ENCODE results near the gene VN1R4. TPM values are rescaled to one million over a fixed set of nuclear protein-coding genes. Genes with fewer than 3 reads are reported as not detected.
"Not testable (repeated sequence)": the region's sequence is repeated elsewhere in the genome, so short reads cannot be mapped to it uniquely, and the experiment has no call there.

VN1R4 gene
- polyA plus RNA-seq, 1 experiment, result not detected

- TF ChIP-seq CTCF (IDR thresholded peaks at IDR 0.05; ENCODE audit: insufficient read depth, low read depth, low read length), result 0 out of 2 replicates have a peak, but pooled peaks have one; percentile 1
- H3K36me3 ChIP-seq (ENCODE audit: control insufficient read depth, insufficient read depth, low read length); DNase-seq (ENCODE audit: low read depth); H3K27me3 ChIP-seq (ENCODE audit: control insufficient read depth, insufficient read depth, low read length); H3K4me3 ChIP-seq (ENCODE audit: low read depth, low read length); POLR2A ChIA-PET; CTCF ChIA-PET: not testable (repeated sequence)
Observed at GRCh38 chr19:53257715-53258342, 9.7 kb downstream of the VN1R4 start, which contains the start of gene VN1R2. VN1R2 (plus strand) TSS chr19:53258292; CDS start chr19:53258376, 84 bp downstream.

- Histone ChIP-seq H3K36me3 (ENCODE audit: control insufficient read depth, insufficient read depth, low read length) (peaks cover 3% of the 10 kb centered on the region; the same call in 1 of the 2 replicates), H3K27me3 (ENCODE audit: control insufficient read depth, insufficient read depth, low read length) (no peaks in the 10 kb centered on the region), H3K4me3 (ENCODE audit: low read depth, low read length) (peak within 1 kb of the TSS; percentile 92)
- DNase-seq (ENCODE audit: low read depth), result peak; percentile 22
- ChIA-PET CTCF (no interaction called here), POLR2A (no interaction called here)
- no peak for TF ChIP-seq CTCF (IDR thresholded peaks at IDR 0.05; ENCODE audit: insufficient read depth, low read depth, low read length)
Observed at GRCh38 chr19:53254411-53255341, 12.8 kb downstream of the VN1R4 start, which contains the start of gene ZNF677. ZNF677 (minus strand) TSS chr19:53254873; CDS start chr19:53251550, 3,323 bp downstream.

- no peak for TF ChIP-seq CTCF (IDR thresholded peaks at IDR 0.05; ENCODE audit: insufficient read depth, low read depth, low read length)
- ChIA-PET CTCF (no interaction called here), POLR2A (no interaction called here)
- DNase-seq (ENCODE audit: low read depth), result no peak
- Histone ChIP-seq H3K27me3 (ENCODE audit: control insufficient read depth, insufficient read depth, low read length) (no peaks in the 10 kb centered on the region), H3K36me3 (ENCODE audit: control insufficient read depth, insufficient read depth, low read length) (peaks cover 7% of the 10 kb centered on the region), H3K4me3 (ENCODE audit: low read depth, low read length) (no peak overlapping the region)
Observed at GRCh38 chr19:53246498-53246897, 21.0 kb downstream of the VN1R4 start.

GRCh38 chr19:53237114-53237777 is 30.3 kb downstream of the VN1R4 start:
- no peak for DNase-seq (ENCODE audit: low read depth)
- POLR2A ChIA-PET, result no interaction called here
- Histone ChIP-seq H3K4me3 (ENCODE audit: low read depth, low read length) (no peak overlapping the region), H3K27me3 (ENCODE audit: control insufficient read depth, insufficient read depth, low read length) (no peaks in the 10 kb centered on the region), H3K36me3 (ENCODE audit: control insufficient read depth, insufficient read depth, low read length) (0 out of 2 replicates have a peak, but pooled peaks cover 2% of the 10 kb centered on the region)
- no peak for TF ChIP-seq CTCF (IDR thresholded peaks at IDR 0.05; ENCODE audit: insufficient read depth, low read depth, low read length)
- CTCF ChIA-PET, result interaction anchor here (1.7 kb wide), 1 partner anchor 15 kb away, joined by 4 read pairs; no protein-coding TSS in a partner anchor

Data from BJ (cell line).